Measurements from ENCODE around the gene MPL. TPM values are rescaled to one million over a fixed set of nuclear protein-coding genes. Genes with fewer than 3 reads are reported as not detected.

MPL gene
- polyA plus RNA-seq (2012; ENCODE audit: missing spikeins) = not detected

- TF ChIP-seq POLR2AphosphoS5 (IDR thresholded peaks at IDR 0.05; ENCODE audit: low read depth, low read length) (no peak), TAF1 (IDR thresholded peaks at IDR 0.05; ENCODE audit: borderline replicate concordance, low read depth, low read length) (no peak), POLR2A (IDR thresholded peaks at IDR 0.05; ENCODE audit: low read depth, low read length) (no peak)
- no peak for FAIRE-seq
These were observed at the start of gene MPL for GRCh38 chr1:43337588-43337987. MPL (plus strand) TSS chr1:43337818; CDS start chr1:43337849, 31 bp downstream.

GRCh38 chr1:43288058-43288784 lies 49.4 kb upstream of the MPL start:
- TF ChIP-seq POLR2A (IDR thresholded peaks at IDR 0.05; ENCODE audit: low read depth, low read length) (no peak), POLR2AphosphoS5 (IDR thresholded peaks at IDR 0.05; ENCODE audit: low read depth, low read length) (no peak), TAF1 (IDR thresholded peaks at IDR 0.05; ENCODE audit: borderline replicate concordance, low read depth, low read length) (no peak)
- DNase-seq (ENCODE audit: insufficient read length) = no peak
- no peak for FAIRE-seq

More at GRCh38 chr1:43337588-43337987, at the start of gene MPL:
- DNase-seq (ENCODE audit: insufficient read length) = no peak

GRCh38 chr1:43288785-43289706 lies 48.6 kb upstream of the MPL start:
- DNase-seq (ENCODE audit: insufficient read length) (no peak), FAIRE-seq (no peak)
- TF ChIP-seq POLR2A (IDR thresholded peaks at IDR 0.05; ENCODE audit: low read depth, low read length) (no peak), TAF1 (IDR thresholded peaks at IDR 0.05; ENCODE audit: borderline replicate concordance, low read depth, low read length) (no peak), POLR2AphosphoS5 (IDR thresholded peaks at IDR 0.05; ENCODE audit: low read depth, low read length) (no peak)

GRCh38 chr1:43292216-43292615 lies 45.4 kb upstream of the MPL start:
- DNase-seq (ENCODE audit: insufficient read length) (no peak), FAIRE-seq (no peak)
- no peak for TF ChIP-seq TAF1 (IDR thresholded peaks at IDR 0.05; ENCODE audit: borderline replicate concordance, low read depth, low read length)
- TF ChIP-seq POLR2AphosphoS5 (IDR thresholded peaks at IDR 0.05; ENCODE audit: low read depth, low read length) = no peak
- no peak for TF ChIP-seq POLR2A (IDR thresholded peaks at IDR 0.05; ENCODE audit: low read depth, low read length)

GRCh38 chr1:43292679-43293078 lies 44.9 kb upstream of the MPL start:
- TF ChIP-seq TAF1 (IDR thresholded peaks at IDR 0.05; ENCODE audit: borderline replicate concordance, low read depth, low read length) = no peak
- no peak for TF ChIP-seq POLR2AphosphoS5 (IDR thresholded peaks at IDR 0.05; ENCODE audit: low read depth, low read length)
- TF ChIP-seq POLR2A (IDR thresholded peaks at IDR 0.05; ENCODE audit: low read depth, low read length) = no peak
- no peak for DNase-seq (ENCODE audit: insufficient read length)
- FAIRE-seq = no peak

GRCh38 chr1:43293176-43293575 lies 44.4 kb upstream of the MPL start:
- DNase-seq (ENCODE audit: insufficient read length) (no peak), FAIRE-seq (no peak)
- no peak for TF ChIP-seq POLR2A (IDR thresholded peaks at IDR 0.05; ENCODE audit: low read depth, low read length)
- no peak for TF ChIP-seq TAF1 (IDR thresholded peaks at IDR 0.05; ENCODE audit: borderline replicate concordance, low read depth, low read length)

- no peak for FAIRE-seq
- DNase-seq (ENCODE audit: insufficient read length) = no peak
- TF ChIP-seq TAF1 (IDR thresholded peaks at IDR 0.05; ENCODE audit: borderline replicate concordance, low read depth, low read length) = no peak
- TF ChIP-seq POLR2A (IDR thresholded peaks at IDR 0.05; ENCODE audit: low read depth, low read length) = no peak
- no peak for TF ChIP-seq POLR2AphosphoS5 (IDR thresholded peaks at IDR 0.05; ENCODE audit: low read depth, low read length)
These were observed 43.5 kb upstream of the MPL start for GRCh38 chr1:43293896-43294760.

- no peak for TF ChIP-seq POLR2AphosphoS5 (IDR thresholded peaks at IDR 0.05; ENCODE audit: low read depth, low read length)
- TF ChIP-seq TAF1 (IDR thresholded peaks at IDR 0.05; ENCODE audit: borderline replicate concordance, low read depth, low read length) = no peak
- TF ChIP-seq POLR2A (IDR thresholded peaks at IDR 0.05; ENCODE audit: low read depth, low read length) = no peak
- DNase-seq (ENCODE audit: insufficient read length) (no peak), FAIRE-seq (no peak)
These were observed 42.9 kb upstream of the MPL start for GRCh38 chr1:43294761-43295160.

GRCh38 chr1:43296207-43296606 lies 41.4 kb upstream of the MPL start:
- TF ChIP-seq POLR2AphosphoS5 (IDR thresholded peaks at IDR 0.05; ENCODE audit: low read depth, low read length) (no peak), TAF1 (IDR thresholded peaks at IDR 0.05; ENCODE audit: borderline replicate concordance, low read depth, low read length) (no peak), POLR2A (IDR thresholded peaks at IDR 0.05; ENCODE audit: low read depth, low read length) (no peak)
- DNase-seq (ENCODE audit: insufficient read length) (no peak), FAIRE-seq (no peak)

GRCh38 chr1:43298055-43298454 lies 39.6 kb upstream of the MPL start:
- DNase-seq (ENCODE audit: insufficient read length) = no peak
- FAIRE-seq = no peak
- TF ChIP-seq POLR2AphosphoS5 (IDR thresholded peaks at IDR 0.05; ENCODE audit: low read depth, low read length) (no peak), POLR2A (IDR thresholded peaks at IDR 0.05; ENCODE audit: low read depth, low read length) (no peak), TAF1 (IDR thresholded peaks at IDR 0.05; ENCODE audit: borderline replicate concordance, low read depth, low read length) (no peak)

- no peak for FAIRE-seq
- no peak for TF ChIP-seq TAF1 (IDR thresholded peaks at IDR 0.05; ENCODE audit: borderline replicate concordance, low read depth, low read length)
- TF ChIP-seq POLR2A (IDR thresholded peaks at IDR 0.05; ENCODE audit: low read depth, low read length) = no peak
- TF ChIP-seq POLR2AphosphoS5 (IDR thresholded peaks at IDR 0.05; ENCODE audit: low read depth, low read length) = no peak
These were observed 38.5 kb upstream of the MPL start for GRCh38 chr1:43299101-43299500.

More at GRCh38 chr1:43299101-43299500, 38.5 kb upstream of the MPL start:
- DNase-seq (ENCODE audit: insufficient read length) = no peak
